ENCODE measurements around the gene JHY.

Gene JHY

DNA sequence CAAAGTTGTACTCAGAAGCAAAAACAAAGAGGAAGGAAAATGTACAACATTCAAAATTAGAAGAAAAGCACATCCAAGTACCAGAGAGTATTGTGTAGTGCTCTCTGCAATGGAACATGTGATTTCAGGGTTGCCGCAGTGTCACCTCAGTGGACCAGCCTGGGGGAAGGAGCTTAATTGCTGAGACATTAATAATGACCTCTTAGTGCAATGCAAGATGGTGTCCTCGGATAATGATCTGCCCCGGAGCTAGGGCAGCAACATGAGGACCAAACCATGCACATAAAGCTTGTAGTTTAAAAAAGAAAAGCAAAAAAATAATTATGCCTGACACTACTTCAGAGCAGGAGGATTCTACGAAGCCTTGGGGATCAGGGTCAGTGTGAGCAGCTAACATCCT, 11.3 kb upstream of the JHY start:
- no peak for DNase-seq (ENCODE audit: low read depth in 2 of 2)

GRCh38 chr11:122872046-122872445, 10.5 kb upstream of the JHY start:
- no peak for DNase-seq (ENCODE audit: low read depth in 2 of 2)

DNA sequence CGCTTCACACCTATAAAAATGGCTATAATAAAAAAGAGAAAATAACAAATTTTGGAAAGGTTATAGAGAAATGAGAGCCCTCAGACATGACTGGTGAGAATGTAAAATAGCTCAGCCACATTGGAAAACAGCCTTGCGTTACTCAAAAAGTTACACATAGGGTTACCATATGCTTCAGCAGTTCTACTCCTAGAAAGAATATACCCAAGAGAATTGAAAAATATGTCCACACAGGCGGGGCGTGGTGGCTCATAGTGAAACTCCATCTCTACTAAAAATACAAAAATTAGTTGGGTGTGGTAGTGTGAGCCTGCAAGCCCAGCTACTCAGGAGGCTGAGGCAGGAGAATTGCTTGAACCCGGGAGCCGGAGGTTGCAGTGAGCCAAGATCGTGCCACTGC, 7.6 kb upstream of the JHY start:
- no peak for DNase-seq (ENCODE audit: low read depth in 2 of 2)

DNA sequence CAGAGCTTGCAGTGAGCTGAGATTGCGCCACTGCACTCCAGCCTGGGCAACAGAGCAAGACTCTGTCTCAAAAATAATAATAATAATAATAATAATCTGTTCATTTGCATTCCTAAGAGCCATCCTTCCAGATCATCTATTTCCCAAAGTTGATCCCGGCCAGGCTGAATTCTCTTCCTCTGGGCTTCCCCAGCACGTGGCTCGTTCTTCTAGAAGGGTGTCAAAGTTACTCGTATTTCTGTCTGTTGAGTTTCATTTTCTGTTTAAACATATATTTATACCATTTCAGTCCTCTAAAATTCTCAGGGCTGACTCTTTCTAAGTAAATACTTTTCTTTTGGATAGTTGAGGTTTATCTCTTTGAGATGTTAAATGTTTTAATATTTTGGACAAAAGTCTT, 4.8 kb upstream of the JHY start:
- no peak for DNase-seq (ENCODE audit: low read depth in 2 of 2)

DNA sequence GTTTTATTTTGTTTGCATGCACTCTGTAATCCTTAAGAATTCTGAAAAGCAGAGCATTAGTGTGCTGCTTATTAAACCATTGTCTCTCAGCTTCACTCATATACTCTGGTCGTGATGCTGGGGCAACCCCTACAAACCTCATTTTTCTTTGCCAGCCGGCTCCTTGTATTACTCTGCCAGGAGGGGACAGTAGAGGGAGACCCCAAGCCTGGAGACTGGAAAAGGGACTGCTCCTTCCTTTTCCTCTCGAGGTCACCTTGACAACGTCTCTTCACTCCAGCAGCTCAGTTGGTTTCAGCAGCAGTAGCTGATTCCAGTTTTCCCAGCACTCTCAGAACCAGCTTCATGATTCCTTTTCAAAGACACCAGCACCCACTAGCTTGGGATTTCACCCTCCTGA, 2.8 kb upstream of the JHY start:
- DNase-seq (ENCODE audit: low read depth in 2 of 2), result no peak

DNA sequence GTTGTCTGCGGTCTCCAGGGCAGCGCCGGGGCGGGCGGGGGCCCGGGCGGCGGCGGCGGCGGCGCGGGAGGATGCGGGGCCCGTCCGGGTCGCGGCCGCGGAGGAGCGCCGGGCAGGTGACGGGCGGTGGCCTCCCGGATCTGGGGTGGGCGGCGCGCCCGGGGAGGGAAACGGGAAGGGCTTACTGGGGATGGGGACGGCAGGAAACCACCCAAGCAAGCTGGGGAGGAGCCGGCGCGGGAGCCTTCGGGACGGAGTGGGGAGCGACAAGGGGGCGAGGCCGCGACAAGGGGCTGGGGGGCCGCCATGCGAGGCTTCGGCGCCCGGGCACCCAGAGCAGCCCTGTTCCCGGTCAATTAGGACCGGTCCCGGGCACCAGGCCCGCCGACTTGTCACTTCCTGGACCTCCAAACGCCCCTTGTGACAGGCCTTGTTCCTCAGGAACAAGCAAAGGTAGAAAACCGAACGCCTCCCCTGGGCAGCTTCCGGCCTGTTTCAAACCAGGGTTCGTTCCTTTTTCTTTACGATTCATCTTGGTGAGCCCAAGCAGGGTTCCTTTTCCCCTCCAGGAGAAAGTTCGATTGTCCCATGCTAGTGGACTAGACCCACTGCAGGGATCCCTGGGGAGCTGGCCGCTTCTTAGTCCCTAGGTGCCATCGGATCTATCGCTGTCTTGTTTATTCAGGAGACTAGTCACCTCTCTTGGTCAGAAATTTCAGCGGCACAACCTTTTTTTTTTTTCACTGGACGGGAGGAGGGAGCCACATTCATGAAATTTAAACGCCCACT, 492 bp downstream of the JHY start:
- DNase-seq (ENCODE audit: low read depth in 2 of 2), result no peak

DNA sequence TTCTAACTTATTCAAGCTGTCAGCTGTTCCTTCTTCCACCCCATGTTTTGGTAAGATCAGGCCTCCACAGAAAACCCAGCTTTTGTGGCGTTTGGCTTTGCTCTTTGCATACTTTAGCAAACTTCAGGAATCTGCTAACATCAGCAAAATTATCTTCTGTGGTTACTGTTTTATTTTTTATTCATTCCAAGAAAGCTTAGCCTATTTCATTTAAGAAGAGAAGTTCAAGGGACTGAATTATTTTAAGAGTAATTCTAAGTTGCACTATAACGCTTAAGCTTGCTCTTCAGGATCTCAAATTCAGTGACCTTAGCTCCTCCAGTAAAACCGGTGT, 1.1 kb downstream of the JHY start:
- DNase-seq (ENCODE audit: low read depth in 2 of 2), result peak; percentile 74 to 78

DNA sequence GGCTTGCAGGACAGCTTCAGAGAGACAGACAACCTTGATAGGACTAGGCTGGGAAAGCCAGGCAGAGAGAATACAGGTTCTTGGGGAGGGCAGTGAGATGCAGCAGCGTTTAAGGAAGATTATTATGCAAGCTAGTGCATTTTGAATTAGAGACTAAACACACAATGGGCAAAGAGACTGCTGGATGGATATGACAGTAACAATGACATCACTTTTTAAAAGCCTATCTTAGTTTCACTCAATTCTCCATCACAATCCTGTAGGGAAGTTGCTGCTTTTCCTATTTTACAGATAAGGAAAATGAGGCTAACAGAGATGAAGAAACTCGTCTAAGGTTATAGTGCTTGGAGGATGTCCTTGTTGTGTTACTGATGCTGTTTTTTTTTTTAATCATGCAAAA, 5.6 kb downstream of the JHY start:
- DNase-seq (ENCODE audit: low read depth in 2 of 2), result no peak

DNA sequence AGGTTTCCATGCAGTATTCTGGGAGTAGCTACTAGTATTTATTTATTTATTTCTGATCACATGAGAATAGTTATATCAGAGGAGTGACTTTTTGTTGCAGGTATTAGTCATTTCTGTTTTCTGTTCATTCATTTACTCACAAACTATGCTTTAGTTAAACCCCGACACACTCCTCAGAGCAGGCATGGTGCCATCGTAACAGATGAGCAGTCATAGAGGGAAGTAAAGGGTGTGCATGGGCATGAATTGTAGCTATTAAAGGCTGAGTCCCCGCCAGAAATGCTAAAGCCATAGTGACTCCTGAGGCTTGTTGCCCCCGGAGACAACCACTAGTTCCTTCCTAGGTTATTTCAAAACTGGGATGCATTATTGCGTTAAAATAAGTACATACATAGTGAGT, 10.6 kb downstream of the JHY start:
- no peak for DNase-seq (ENCODE audit: low read depth in 2 of 2)

DNA sequence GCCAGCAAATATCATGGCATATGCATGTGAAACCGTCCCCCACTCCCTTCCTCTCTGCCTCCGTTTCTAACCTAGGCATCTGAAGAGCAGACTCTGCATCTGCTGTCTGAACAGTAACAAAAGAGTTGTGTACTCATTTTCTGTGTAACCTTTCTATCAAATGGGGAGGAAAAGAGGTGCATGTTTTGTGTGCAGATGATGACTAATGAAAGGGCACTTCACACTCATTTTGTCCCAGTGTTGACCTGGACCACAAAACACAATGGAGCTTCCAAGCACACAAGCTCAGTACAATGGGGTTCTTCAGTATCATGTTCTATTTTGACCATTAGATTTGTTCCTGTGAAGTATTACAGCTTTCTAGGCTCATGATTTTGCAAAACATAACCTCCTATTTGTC, 13.0 kb downstream of the JHY start:
- DNase-seq (ENCODE audit: low read depth in 2 of 2), result no peak

DNA sequence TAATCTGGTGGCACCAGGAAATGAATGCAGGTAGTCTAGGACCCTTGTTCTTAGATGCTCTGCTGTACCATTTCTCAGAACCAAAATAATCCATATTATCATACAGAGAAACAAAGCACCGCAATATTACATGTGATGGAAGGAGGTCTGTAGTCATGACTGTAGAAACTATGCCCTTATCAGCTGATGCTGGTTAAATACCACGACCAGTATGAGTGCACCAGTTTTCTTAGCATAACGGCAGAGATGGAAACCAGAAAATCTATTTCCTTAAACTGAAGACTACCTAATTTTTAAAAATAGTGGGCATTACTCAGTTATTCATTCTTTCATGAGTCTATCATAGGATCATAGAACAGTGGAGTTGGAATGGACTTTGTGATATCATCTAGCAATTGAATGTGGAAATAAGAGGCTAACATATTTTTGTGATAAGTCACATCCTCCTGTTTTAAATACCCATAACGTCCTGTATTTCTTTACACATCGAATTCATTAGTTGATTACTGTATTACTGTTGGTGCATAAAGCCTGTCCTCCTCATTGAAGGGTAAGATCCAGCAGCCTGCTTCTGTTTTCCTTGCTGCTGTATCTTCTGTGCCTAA, 15.1 kb downstream of the JHY start:
- peak; percentile 49 to 53 for DNase-seq (ENCODE audit: low read depth in 2 of 2)

DNA sequence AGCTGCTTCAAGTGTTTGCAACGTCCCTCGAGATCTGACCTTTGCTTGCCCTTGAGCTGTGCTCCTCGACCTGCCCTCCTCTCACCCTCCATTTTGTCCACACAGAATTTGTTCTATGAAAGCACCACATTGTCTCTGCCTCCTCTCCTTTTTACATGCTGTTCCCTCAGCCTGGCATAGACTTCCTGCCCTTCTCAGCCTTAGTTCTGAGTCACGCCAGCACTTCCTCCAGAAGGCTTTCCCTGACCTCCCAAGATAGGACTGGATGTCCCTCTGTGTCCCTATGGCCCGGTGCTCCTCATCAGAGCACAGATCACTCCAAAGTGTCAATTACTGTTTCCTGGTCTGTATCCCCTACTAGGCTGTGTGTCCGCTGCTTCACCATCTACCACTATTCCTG, 16.2 kb downstream of the JHY start:
- no peak for DNase-seq (ENCODE audit: low read depth in 2 of 2)

DNA sequence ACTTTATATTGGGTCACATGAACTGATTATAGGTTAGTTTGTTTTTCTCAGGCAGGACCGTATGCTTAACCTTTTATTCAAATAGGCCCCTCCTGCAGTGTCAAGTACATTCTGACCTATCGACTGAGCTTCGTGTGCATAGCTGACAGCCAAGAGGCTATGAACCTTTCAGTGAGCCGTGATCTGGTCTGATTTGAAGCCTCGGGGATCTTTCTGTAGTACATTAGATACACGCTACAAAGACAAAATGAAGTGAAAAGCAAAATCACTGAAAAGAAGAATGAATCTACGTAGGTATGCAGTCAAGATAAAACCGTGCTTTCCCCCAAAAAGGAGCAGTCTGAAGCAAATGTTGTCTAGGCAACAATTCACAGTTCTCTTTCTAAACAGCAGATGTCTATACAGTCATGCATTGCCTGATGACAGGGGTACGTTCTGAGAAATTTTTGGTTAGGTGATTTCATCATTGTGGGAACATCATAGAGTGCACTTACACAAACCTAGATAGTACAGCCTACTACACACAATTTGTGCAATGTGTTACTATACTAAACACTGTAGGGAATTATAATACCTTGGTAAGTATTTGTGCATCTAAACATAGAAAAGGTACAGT, 18.1 kb downstream of the JHY start:
- DNase-seq (ENCODE audit: low read depth in 2 of 2), result no peak

DNA sequence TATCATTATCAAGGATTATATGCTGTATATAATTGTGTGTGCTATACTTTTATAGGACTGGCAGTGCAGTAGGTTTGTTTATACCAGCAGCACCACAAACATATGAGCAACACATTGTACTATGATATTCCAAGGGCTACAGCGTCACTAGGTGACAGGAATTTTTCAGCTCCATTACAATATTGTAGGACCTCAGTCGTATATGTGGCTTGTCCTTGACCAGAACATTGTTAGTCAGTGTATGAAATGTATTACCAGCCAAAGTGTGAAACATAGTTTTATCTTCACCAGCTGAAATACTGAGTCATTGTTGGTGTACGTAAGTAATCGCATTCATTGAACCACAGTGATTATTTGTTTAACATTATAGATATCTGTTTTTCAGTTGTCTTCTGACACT, 20.4 kb downstream of the JHY start:
- DNase-seq (ENCODE audit: low read depth in 2 of 2), result no peak

DNA sequence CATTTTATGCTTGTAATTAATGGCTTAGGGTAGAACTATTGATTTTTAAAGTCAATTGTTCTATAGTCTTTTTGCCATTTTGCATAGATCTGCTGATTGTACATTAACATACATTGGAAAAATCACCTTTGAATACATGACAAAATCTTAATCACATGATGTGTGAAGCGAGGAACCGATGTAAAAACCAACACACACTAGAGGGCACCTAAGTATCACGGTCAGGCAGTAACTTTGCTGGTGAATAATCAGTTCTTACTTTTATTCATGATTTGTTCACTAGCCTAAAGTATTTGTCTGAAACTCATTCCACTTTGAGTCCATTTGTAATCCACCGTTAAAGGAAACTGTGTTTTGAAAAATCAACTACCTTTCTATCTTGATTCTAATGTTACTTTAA, 28.2 kb downstream of the JHY start:
- no peak for DNase-seq (ENCODE audit: low read depth in 2 of 2)

DNA sequence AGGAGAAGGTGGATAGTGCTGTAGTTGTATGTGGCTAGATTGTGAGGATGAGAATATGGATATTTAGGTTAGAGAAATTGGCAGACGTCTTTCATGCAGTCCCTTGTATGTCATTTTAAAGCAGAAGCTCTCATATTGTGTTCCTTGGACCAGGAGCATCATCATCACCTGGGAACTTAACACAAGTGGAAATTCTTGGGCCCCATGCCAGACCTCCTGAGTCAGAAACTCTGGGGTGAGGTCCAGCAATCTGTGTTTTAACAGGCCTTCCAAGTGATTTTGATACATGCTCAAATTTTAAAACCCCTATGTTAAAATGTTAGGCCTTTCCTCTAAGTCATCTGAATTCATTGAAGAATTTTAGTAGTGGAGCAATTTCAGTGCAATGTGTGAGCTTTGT, 34.8 kb downstream of the JHY start:
- DNase-seq (ENCODE audit: low read depth in 2 of 2), result no peak

DNA sequence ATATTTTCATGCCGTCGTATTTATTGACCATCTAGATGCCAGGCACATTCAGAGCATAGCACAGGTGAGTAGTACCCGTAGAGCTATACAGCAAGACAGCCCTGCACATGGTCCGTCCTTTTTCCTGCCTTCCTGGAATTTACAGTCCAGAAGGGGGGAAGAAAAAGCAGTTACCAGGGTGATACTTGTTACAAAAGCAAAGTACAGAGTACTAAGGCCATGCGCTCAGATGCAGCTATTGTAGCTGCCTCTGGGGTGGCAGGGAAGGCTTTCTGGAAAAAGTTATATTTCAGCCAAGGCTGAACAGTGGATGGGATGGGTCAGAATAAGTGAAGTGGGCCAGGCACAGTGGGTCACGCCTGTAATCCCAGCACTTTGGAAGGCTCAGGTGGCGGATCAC, 36.2 kb downstream of the JHY start:
- DNase-seq (ENCODE audit: low read depth in 2 of 2), result no peak

DNA sequence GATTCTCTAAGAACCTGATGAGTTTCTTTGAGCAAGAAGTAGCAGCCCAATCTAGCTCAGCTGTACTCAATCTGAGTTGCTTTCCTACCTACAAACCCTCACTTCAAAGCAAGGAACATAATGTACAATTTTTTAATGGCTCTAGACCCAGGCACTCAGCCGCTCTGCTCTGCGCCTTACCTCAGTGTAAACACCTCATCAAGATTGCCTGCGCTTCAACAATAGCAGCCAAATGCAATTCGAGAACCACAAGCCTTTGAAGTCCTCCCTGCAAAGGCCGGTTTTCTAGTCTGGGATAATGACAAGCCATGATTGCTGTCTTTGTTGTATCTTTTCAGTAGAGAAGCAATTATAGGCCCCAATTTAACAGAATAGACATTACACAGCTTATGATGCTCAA, 38.0 kb downstream of the JHY start:
- no peak for DNase-seq (ENCODE audit: low read depth in 2 of 2)

GRCh38 chr11:122922893-122923292, 40.3 kb downstream of the JHY start:
- no peak for DNase-seq (ENCODE audit: low read depth in 2 of 2)

DNA sequence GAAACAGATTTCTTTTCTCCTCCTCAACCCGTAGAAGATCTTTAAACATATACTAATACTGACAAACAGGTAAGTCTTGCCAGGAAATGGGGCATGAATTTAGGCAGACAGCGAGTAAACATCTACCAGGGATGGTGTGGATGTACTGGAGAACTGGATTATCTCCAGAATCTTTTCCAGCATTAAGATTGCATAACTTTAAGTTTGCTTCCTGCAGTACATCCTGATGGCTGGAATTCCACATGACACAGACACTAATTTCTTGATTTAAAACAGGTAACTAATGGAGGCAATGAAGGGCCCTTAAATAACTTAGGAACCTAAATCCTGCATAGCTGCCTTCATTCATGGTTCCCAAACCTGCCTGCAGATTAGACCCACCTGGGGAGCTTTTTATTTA, 40.7 kb downstream of the JHY start:
- no peak for DNase-seq (ENCODE audit: low read depth in 2 of 2)

DNA sequence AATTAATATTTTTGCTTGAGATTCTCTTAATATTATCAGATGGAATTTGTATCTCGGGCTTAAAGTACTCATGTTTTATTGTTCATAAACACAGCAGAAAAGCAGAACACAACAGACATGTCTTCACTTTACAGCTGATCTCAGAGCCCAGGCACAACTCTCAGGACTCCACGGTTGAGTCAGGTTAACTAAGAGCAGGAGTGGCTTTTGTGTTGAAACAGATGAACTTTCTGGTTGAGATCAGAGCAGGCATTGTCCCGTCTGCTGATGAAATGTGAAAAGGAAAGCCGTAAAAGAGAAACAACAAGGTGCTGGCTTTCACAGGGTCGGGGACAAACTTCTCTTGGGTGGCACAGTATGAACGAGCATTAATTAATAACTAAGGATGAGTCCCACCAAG, 49.0 kb downstream of the JHY start:
- DNase-seq (ENCODE audit: low read depth in 2 of 2), result no peak

DNA sequence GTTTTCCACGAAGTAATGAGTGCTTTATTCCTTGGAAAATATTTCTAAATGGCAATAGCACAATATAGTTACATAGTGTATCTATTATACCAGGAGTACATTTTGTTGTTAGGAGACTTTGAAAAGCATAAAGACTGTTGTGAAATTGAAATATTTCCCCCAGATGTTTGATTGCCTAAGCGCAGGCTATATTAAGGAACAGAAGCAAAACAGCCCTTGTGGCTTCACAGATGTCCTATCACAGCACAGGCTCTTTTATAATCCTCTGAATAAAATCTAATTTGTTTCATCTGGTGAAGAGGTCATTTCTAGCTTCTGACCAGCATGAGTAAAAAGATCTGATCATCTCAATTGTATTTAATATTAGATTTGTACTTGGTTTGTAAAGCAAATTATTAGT, 50.9 kb downstream of the JHY start:
- DNase-seq (ENCODE audit: low read depth in 2 of 2), result peak; percentile 3 to 6

- no peak for DNase-seq (ENCODE audit: low read depth in 2 of 2)
These were observed 55.4 kb downstream of the JHY start for GRCh38 chr11:122937983-122938382.

DNA sequence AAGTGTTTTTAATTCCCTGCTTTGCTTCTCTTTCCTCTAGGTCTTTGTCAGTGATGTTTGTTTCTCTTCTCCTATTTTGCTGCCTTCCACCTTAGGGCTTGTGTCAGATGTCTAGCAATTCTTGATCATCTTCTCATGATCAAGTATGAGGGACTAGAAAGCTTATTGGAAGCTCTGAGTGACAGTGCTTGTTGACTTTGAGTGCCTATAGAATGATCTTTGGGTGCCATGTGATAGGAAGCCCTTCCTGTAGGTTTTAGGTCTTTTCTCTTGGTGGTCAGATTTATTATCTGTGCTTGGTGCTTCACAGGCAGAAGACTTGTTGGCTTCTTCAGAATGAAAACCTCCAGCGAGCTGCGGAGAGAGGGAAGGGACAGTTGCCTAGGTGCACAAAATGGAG, 56.0 kb downstream of the JHY start:
- no peak for DNase-seq (ENCODE audit: low read depth in 2 of 2)

Measured in fibroblast of skin of left quadriceps (primary cell).